T-cell (primary cell): Measurements from ENCODE around the gene TAB2. TPM values are rescaled to one million over a fixed set of nuclear protein-coding genes. Genes with fewer than 3 reads are reported as not detected.
A peak's percentile ranks its signal among the peaks of the same experiment; 100 is the strongest.

ENCODE experiments used
- ATAC-seq, 4 experiments: fragments of 200-7000 bp in 3 of 4; fragments of 150-1000 bp in 1 of 4; cut with Tn5 transposase; replicated peaks in 1 of 4; 1 replicate in 3 of 4; 2 replicates in 1 of 4; pipeline ENCODE4 v1.10.0; 2021; ENCODE audit warnings: moderate library complexity in 3 of 4, mild to moderate bottlenecking in 2 of 4, moderate number of reproducible peaks in 1 of 4
- CTCF ChIA-PET, 2 donors: fragments of 300-600 bp; sonication (Branson Sonifier 250); formaldehyde crosslinking; loops; one replicate each; lab custom pipeline; 2022; ENCODE audit warnings: antibody characterized with exemption in 2 of 2; lab: Charles Lee
- POLR2A ChIA-PET, 2 donors: fragments of 300-600 bp; sonication (Branson Sonifier 250); formaldehyde crosslinking; loops; one replicate each; lab custom pipeline; 2022; ENCODE audit warnings: antibody characterized with exemption in 2 of 2; lab: Charles Lee
- DNase-seq, 35 experiments: peaks; one replicate each; pipeline versions ENCODE4 v3.0.0 to v3.0.0-alpha.2; 2013 to 2023
- H3K27ac ChIP-seq: one replicate; pipeline ENCODE4 v1.5.1; 2013; ENCODE audit warnings: low read length
- H3K27me3 ChIP-seq, 2 experiments: replicated peaks in 1 of 2; 1 replicate in 1 of 2; 2 replicates in 1 of 2; pipeline versions ENCODE4 v1.6.1 to v1.7.0; 2013; ENCODE audit warnings: low read length in 1 of 2, mixed read lengths in 1 of 2; ENCODE audit not compliant: control insufficient read depth in 2 of 2, insufficient read depth in 2 of 2; ENCODE audit errors: extremely low read depth in 1 of 2
- H3K36me3 ChIP-seq, 2 donors: 1 replicate in 1 of 2; 2 replicates in 1 of 2; pipeline versions ENCODE4 v1.6.1 to v1.7.0; 2013; ENCODE audit warnings: low read length in 1 of 2; ENCODE audit not compliant: control insufficient read depth in 2 of 2, insufficient read depth in 1 of 2; ENCODE audit errors: extremely low read depth in 1 of 2
- H3K4me1 ChIP-seq, 2 experiments: 1 replicate in 1 of 2; 2 replicates in 1 of 2; pipeline versions ENCODE4 v1.6.1 to v1.7.0; 2013; ENCODE audit warnings: low read length in 2 of 2, mixed read lengths in 1 of 2; ENCODE audit not compliant: insufficient read depth in 2 of 2, control insufficient read depth in 1 of 2; ENCODE audit errors: extremely low read depth in 1 of 2
- H3K4me3 ChIP-seq, 2 donors: 1 replicate in 1 of 2; 2 replicates in 1 of 2; pipeline versions ENCODE4 v1.5.1 to v1.7.0; 2013; ENCODE audit warnings: mild to moderate bottlenecking in 2 of 2, low read length in 1 of 2, moderate library complexity in 1 of 2; ENCODE audit not compliant: control insufficient read depth in 1 of 2; ENCODE audit errors: extremely low read depth in 1 of 2
- H3K9me3 ChIP-seq: 2 replicates; pipeline ENCODE4 v1.7.0; 2013
- H3K27ac Mint-ChIP-seq, 2 donors: one replicate each; pipeline ENCODE4 v1.8.0; 2020 to 2021; ENCODE audit warnings: mild to moderate bottlenecking in 2 of 2, mixed read lengths in 2 of 2
- H3K27me3 Mint-ChIP-seq, 2 donors: one replicate each; pipeline ENCODE4 v1.8.0; 2021 to 2022; ENCODE audit warnings: mixed read lengths in 2 of 2
- H3K36me3 Mint-ChIP-seq: one replicate; pipeline ENCODE4 v1.8.0; 2021; ENCODE audit warnings: mixed read lengths
- H3K4me1 Mint-ChIP-seq, 3 donors: one replicate each; pipeline ENCODE4 v1.8.0; 2020 to 2022; ENCODE audit warnings: mixed read lengths in 3 of 3, mild to moderate bottlenecking in 1 of 3
- H3K4me3 Mint-ChIP-seq, 3 donors: one replicate each; pipeline ENCODE4 v1.8.0; 2020 to 2022; ENCODE audit warnings: mild to moderate bottlenecking in 3 of 3, mixed read lengths in 3 of 3, moderate library complexity in 3 of 3
- H3K9me3 Mint-ChIP-seq, 3 donors: one replicate each; pipeline ENCODE4 v1.8.0; 2020 to 2022; ENCODE audit warnings: mixed read lengths in 3 of 3
- WGBS: methylation state at CpG from one replicate; pipeline ENCODE4 v1.1.5; 2013; ENCODE audit warnings: missing lambda C conversion rate; ENCODE audit not compliant: insufficient coverage; 5-methylcytosine and 5-hydroxymethylcytosine counted together
- total RNA-seq, 35 experiments: library from RNA in 6 of 35; stranded (reverse) in 6 of 35; fragments of 120-200 nt in 1 of 35; gene quantifications; one replicate each; pipeline versions ENCODE4 v1.2.1 to v1.2.4 and lab custom pipeline; 2013 to 2026

TAB2 gene
- total RNA-seq, 5 donors from 2014 or later (not counting 1 experiment from before 2014, with no cell fraction given): 128 to 160 (median 146) TPM

- H3K4me1 Mint-ChIP-seq: peaks cover 55 to 62% (median 55%) of the 10 kb centered on the region in 3 donors
- peaks cover 68% of the 10 kb centered on the region for H3K36me3 Mint-ChIP-seq
- Histone ChIP-seq H3K36me3 (peaks cover 12 to 57% of the 10 kb centered on the region in 2 donors), H3K9me3 (no peaks in the 10 kb centered on the region), H3K4me1 (peaks cover 0 to 2% of the 10 kb centered on the region in 2 experiments), H3K4me3 (no peak overlapping the region), H3K27me3 (no peaks in the 10 kb centered on the region), H3K27ac (no peak overlapping the region)
- DNase-seq (no peak), ATAC-seq (no peak)
- no peaks in the 10 kb centered on the region for H3K9me3 Mint-ChIP-seq
- H3K27me3 Mint-ChIP-seq: no peaks in the 10 kb centered on the region
- POLR2A ChIA-PET: no interaction called here
- CTCF ChIA-PET: no interaction called here
- no peak overlapping the region for H3K4me3 Mint-ChIP-seq
- H3K27ac Mint-ChIP-seq: peak overlapping the region in 1 of 2 donors; percentile 22
Observed at GRCh38 chr6:149380523-149380922, 63.0 kb downstream of the TAB2 start.

DNA sequence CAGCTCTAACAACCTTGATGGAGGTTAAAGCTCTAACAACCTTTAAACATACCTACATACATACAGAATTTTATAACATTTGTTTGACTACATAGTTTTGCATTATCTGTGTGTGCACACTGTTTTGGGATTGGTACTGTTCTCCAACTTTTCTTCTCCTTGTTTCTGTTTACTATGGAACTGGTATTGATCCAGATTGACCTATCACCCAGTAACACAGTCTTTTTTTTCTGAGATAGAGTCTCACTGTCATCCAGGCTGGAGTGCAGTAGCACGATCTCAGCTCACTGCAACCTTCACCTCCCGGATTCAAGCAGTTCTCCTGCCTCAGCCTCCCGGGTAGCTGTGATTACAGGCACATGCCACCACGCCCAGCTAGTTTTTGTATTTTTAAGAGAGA is 65.9 kb downstream of the TAB2 start:
- Mint-ChIP-seq H3K9me3 (peaks cover 0 to 16% (median 7%) of the 10 kb centered on the region in 3 donors), H3K36me3 (peaks cover 78% of the 10 kb centered on the region), H3K27ac (peak overlapping the region in 1 of 2 donors; percentile 46), H3K4me1 (peaks cover 61 to 68% (median 63%) of the 10 kb centered on the region in 3 donors), H3K27me3 (no peaks in the 10 kb centered on the region), H3K4me3 (no peak overlapping the region)
- Histone ChIP-seq H3K27ac (no peak overlapping the region), H3K27me3 (no peaks in the 10 kb centered on the region), H3K4me3 (no peak overlapping the region), H3K4me1 (peaks cover 2% of the 10 kb centered on the region in 2 experiments), H3K36me3 (peaks cover 12 to 59% of the 10 kb centered on the region in 2 donors), H3K9me3 (peaks cover 8% of the 10 kb centered on the region)
- ATAC-seq: no peak
- ChIA-PET POLR2A (no interaction called here), CTCF (no interaction called here)
- WGBS: 94% methylated on average over 3 of the region's 4 CpGs
- DNase-seq: no peak

DNA sequence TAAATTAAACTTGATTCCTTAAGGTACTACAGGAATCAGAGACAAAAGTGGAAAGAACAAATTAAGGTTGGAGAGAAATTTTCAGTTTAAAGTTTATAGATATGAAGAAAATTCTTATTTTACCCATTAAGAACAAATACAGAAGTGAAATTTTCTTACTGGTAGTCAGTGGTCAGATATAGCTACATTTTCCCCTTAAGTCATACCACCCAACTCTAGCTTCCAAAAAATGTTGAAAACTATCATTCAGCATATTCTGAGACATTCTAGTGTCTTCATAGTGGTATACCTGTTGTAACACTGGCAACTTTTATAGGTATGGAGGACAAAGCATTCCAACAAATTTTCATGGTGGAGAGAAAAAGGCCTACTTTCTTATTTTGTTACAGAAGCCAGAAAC is 67.0 kb downstream of the TAB2 start:
- peaks cover 0 to 16% (median 7%) of the 10 kb centered on the region in 3 donors for H3K9me3 Mint-ChIP-seq
- peaks cover 67% of the 10 kb centered on the region for H3K36me3 Mint-ChIP-seq
- ATAC-seq (no peak), DNase-seq (no peak)
- peak overlapping the region in 1 of 2 donors; percentile 46 for H3K27ac Mint-ChIP-seq
- peaks cover 53 to 59% (median 55%) of the 10 kb centered on the region in 3 donors for H3K4me1 Mint-ChIP-seq
- Histone ChIP-seq H3K36me3 (peaks cover 7 to 48% of the 10 kb centered on the region in 2 donors), H3K9me3 (peaks cover 8% of the 10 kb centered on the region), H3K27me3 (no peaks in the 10 kb centered on the region), H3K27ac (no peak overlapping the region), H3K4me3 (no peak overlapping the region), H3K4me1 (peaks cover 2% of the 10 kb centered on the region in 2 experiments)
- no peak overlapping the region for H3K4me3 Mint-ChIP-seq
- POLR2A ChIA-PET: no interaction called here
- H3K27me3 Mint-ChIP-seq: no peaks in the 10 kb centered on the region
- CTCF ChIA-PET: no interaction called here

DNA sequence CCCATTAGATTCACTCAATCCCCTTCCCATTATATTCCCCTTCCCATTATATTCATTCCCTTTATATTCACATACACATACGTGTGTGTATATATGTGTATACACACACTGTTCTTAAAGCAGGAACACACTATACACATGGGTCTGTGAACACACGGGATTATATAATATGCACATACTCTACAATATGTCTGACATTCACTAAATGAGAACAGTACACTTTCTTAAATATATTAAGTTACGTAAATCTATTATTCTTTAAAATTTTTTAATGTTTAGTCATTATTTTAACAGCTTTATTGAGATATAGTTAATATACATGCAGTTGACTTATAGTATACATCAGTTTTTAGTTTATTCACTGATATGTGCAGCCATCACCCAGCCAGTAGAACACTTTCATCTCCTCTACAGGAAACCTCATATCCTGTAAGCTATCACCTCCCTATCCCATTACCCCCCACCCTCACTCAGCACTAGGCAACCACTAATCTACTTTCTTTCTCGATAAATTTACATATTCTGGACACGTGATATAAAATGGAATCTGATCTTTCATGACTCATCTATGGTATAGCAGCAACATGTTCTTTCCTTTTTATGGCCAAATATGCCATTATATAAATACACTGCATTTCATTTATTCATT is 68.6 kb downstream of the TAB2 start:
- H3K36me3 ChIP-seq: peaks cover 3 to 37% of the 10 kb centered on the region in 2 donors
- H3K27ac Mint-ChIP-seq: peak overlapping the region in 1 of 2 donors; percentile 24
- peaks cover 8% of the 10 kb centered on the region for H3K9me3 ChIP-seq
- H3K4me3 ChIP-seq: no peak overlapping the region
- ChIA-PET CTCF (interaction anchor here in 1 of 2 donors (0.6 kb wide), 1 partner anchor 320 kb away, joined by 9 read pairs; no protein-coding TSS in a partner anchor), POLR2A (interaction anchor here in 1 of 2 donors (1.2 kb wide), 1 partner anchor 290 kb away, joined by 3 read pairs; no protein-coding TSS in a partner anchor)
- H3K27me3 Mint-ChIP-seq: no peaks in the 10 kb centered on the region
- peaks cover 0 to 16% (median 7%) of the 10 kb centered on the region in 3 donors for H3K9me3 Mint-ChIP-seq
- H3K4me3 Mint-ChIP-seq: no peak overlapping the region
- H3K36me3 Mint-ChIP-seq: peaks cover 68% of the 10 kb centered on the region
- ATAC-seq: peak in 3 of 4 experiments; percentile 45 to 79 (median 54)
- H3K4me1 ChIP-seq: peaks cover 0 to 2% of the 10 kb centered on the region in 2 experiments
- no peak overlapping the region for H3K27ac ChIP-seq
- no peak for DNase-seq
- H3K27me3 ChIP-seq: no peaks in the 10 kb centered on the region
- 86% methylated on average over 1 of the region's 5 CpGs for WGBS
- H3K4me1 Mint-ChIP-seq: peaks cover 61 to 65% (median 64%) of the 10 kb centered on the region in 3 donors

DNA sequence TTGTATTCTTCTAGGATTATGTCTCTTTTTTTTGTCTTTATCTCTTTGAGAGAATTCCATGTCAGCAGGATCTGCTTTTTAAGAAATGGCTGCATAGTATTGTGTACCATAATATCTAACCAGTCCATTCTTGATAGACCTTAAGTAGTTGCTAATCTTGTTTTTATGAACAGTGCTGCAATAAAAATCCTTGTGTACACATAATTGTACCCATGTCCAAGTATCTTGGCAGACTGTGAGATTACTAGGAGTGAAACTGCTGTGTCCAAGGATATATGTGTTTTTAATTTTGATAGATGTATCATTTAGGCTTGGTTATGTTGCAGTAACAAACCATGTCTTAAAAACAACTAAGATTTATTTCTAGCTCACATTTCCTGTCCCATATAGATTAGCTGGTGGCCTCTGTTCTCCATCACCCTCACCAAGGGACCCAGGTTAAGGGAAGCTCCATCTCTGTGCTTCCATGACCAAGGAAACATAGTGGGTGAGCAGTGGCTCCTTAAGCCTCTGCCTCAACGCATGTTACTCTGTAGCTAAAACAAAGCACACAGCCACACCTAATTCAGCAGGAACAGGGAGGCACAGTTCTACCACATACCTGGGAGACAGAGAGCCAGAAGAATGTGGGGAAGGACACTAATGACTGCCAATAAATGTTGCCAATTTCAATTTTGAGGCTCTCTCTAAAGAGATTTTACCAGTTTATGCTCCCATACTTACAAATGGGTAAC is 70.4 kb downstream of the TAB2 start:
- peaks cover 66 to 73% (median 70%) of the 10 kb centered on the region in 3 donors for H3K4me1 Mint-ChIP-seq
- no peaks in the 10 kb centered on the region for H3K27me3 ChIP-seq
- H3K36me3 Mint-ChIP-seq: peaks cover 72% of the 10 kb centered on the region
- ChIA-PET CTCF (interaction anchor here in 1 of 2 donors (0.8 kb wide), 1 partner anchor 273 kb away, joined by 3 read pairs; no protein-coding TSS in a partner anchor), POLR2A (interaction anchor here (0.5 to 0.9 kb wide), 2 partner anchors 11 to 149 kb away, joined by 3 read pairs; no protein-coding TSS in a partner anchor)
- no peak overlapping the region for H3K4me3 Mint-ChIP-seq
- H3K4me3 ChIP-seq: no peak overlapping the region
- no CpG with 5 or more reads among the region's 1 CpG for WGBS
- H3K27ac ChIP-seq: no peak overlapping the region
- H3K9me3 ChIP-seq: peaks cover 8% of the 10 kb centered on the region
- no peak for ATAC-seq
- peaks cover 0 to 10% of the 10 kb centered on the region in 2 experiments for H3K4me1 ChIP-seq
- H3K9me3 Mint-ChIP-seq: peaks cover 0 to 16% (median 7%) of the 10 kb centered on the region in 3 donors
- DNase-seq: no peak
- peaks cover 0 to 31% of the 10 kb centered on the region in 2 donors for H3K36me3 ChIP-seq
- no peaks in the 10 kb centered on the region for H3K27me3 Mint-ChIP-seq
- no peak overlapping the region for H3K27ac Mint-ChIP-seq

DNA sequence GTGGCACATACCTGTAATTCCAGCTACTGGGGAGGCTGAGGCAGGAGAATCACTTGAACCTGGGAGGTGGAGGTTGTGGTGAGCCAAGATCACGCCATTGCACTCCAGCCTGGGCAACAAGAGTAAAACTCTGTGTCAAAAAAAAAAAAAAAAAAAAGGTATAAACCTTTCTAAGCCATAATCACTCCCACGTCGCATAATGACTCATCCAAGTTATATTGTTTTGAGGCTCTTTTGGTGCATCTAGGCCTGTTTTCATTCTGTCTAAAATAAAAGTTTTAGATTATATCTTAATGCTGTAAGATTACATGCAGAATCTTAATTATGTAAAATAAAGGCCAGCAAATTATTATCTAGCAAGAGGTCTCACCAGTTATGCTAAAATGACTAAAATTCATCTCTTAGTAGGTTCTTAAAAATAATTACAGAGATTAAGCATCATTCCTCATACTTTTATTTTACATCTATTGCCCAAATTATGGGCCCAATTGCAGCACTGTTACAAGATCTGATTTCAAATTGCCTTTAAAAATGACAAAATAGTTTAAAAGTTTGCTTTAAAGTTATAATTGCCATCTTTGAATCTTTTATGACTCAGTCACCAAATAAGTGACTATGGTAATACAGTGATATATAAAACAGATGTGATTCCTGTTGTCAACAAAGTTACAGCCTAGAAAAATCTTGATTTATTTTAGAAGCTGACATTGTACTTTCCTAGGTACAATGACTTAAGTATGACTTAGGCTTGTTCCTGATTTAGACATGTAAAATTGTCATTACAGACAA is 72.2 kb downstream of the TAB2 start:
- WGBS: no CpG with 5 or more reads among the region's 3 CpGs
- Mint-ChIP-seq H3K27ac (peak overlapping the region in 1 of 2 donors; percentile 39), H3K36me3 (peaks cover 64% of the 10 kb centered on the region), H3K27me3 (no peaks in the 10 kb centered on the region), H3K4me3 (no peak overlapping the region), H3K4me1 (peaks cover 68 to 77% (median 72%) of the 10 kb centered on the region in 3 donors), H3K9me3 (peaks cover 0 to 16% (median 7%) of the 10 kb centered on the region in 3 donors)
- Histone ChIP-seq H3K27ac (no peak overlapping the region), H3K36me3 (peaks cover 0 to 20% of the 10 kb centered on the region in 2 donors), H3K4me3 (no peak overlapping the region), H3K9me3 (peaks cover 8% of the 10 kb centered on the region), H3K4me1 (peaks cover 0 to 17% of the 10 kb centered on the region in 2 experiments), H3K27me3 (no peaks in the 10 kb centered on the region)
- CTCF ChIA-PET: interaction anchor here in 1 of 2 donors (0.6 kb wide), 1 partner anchor 44 kb away, joined by 3 read pairs; no protein-coding TSS in a partner anchor
- ATAC-seq (no peak), DNase-seq (no peak)
- POLR2A ChIA-PET: no interaction called here
